ENCODE results near the gene SCYL3.
"Not testable (repeated sequence)": the region's sequence is repeated elsewhere in the genome, so short reads cannot be mapped to it uniquely, and the experiment has no call there.

Gene SCYL3

GRCh38 chr1:169829671-169830070 is 64.0 kb downstream of the SCYL3 start:
- peaks cover 59% of the 10 kb centered on the region for H3K36me3 ChIP-seq
- no peaks in the 10 kb centered on the region for H3K9me3 ChIP-seq
- no peak for TF ChIP-seq CTCF (IDR thresholded peaks at IDR 0.05)

GRCh38 chr1:169824153-169824552 is 69.5 kb downstream of the SCYL3 start:
- Histone ChIP-seq H3K27ac (no peak overlapping the region), H3K27me3 (no peaks in the 10 kb centered on the region), H3K4me1 (ENCODE audit: control insufficient read depth in 1 of 2, insufficient read depth in 1 of 2, low read depth in 1 of 2, low read length in 1 of 2) (no peaks in the 10 kb centered on the region), H3K9me3 (no peaks in the 10 kb centered on the region), H3K36me3 (peaks cover 34% of the 10 kb centered on the region), H3K4me3 (ENCODE audit: low read depth in 1 of 2, low read length in 1 of 2) (no peak overlapping the region)
- TF ChIP-seq CTCF (IDR thresholded peaks at IDR 0.05), result no peak

More at GRCh38 chr1:169829671-169830070, 64.0 kb downstream of the SCYL3 start:
- Histone ChIP-seq H3K27me3 (no peaks in the 10 kb centered on the region), H3K4me3 (ENCODE audit: low read depth in 1 of 2, low read length in 1 of 2) (no peak overlapping the region), H3K4me1 (ENCODE audit: control insufficient read depth in 1 of 2, insufficient read depth in 1 of 2, low read depth in 1 of 2, low read length in 1 of 2) (no peaks in the 10 kb centered on the region), H3K27ac (no peak overlapping the region)

- H3K27ac ChIP-seq, result no peak overlapping the region
- H3K9me3 ChIP-seq, result no peaks in the 10 kb centered on the region
- H3K4me1 ChIP-seq (ENCODE audit: control insufficient read depth in 1 of 2, insufficient read depth in 1 of 2, low read depth in 1 of 2, low read length in 1 of 2), result no peaks in the 10 kb centered on the region
- H3K4me3 ChIP-seq (ENCODE audit: low read depth in 1 of 2, low read length in 1 of 2), result no peak overlapping the region
- peaks cover 18% of the 10 kb centered on the region for H3K36me3 ChIP-seq
- no peaks in the 10 kb centered on the region for H3K27me3 ChIP-seq
- TF ChIP-seq CTCF (IDR thresholded peaks at IDR 0.05), result no peak
Observed at GRCh38 chr1:169821500-169821899, 72.2 kb downstream of the SCYL3 start.

GRCh38 chr1:169816617-169817016 is 77.1 kb downstream of the SCYL3 start:
- no peaks in the 10 kb centered on the region for H3K27me3 ChIP-seq
- H3K27ac ChIP-seq, result no peak overlapping the region
- H3K4me1 ChIP-seq (ENCODE audit: control insufficient read depth in 1 of 2, insufficient read depth in 1 of 2, low read depth in 1 of 2, low read length in 1 of 2), result no peaks in the 10 kb centered on the region
- H3K4me3 ChIP-seq (ENCODE audit: low read depth in 1 of 2, low read length in 1 of 2), result no peak overlapping the region
- peaks cover 7% of the 10 kb centered on the region for H3K36me3 ChIP-seq
- TF ChIP-seq CTCF (IDR thresholded peaks at IDR 0.05), result no peak
- H3K9me3 ChIP-seq, result no peaks in the 10 kb centered on the region

GRCh38 chr1:169814265-169814664 is 79.4 kb downstream of the SCYL3 start:
- no peak overlapping the region for H3K27ac ChIP-seq
- H3K4me3 ChIP-seq (ENCODE audit: low read depth in 1 of 2, low read length in 1 of 2), result no peak overlapping the region
- peaks cover 8% of the 10 kb centered on the region for H3K36me3 ChIP-seq
- TF ChIP-seq CTCF (IDR thresholded peaks at IDR 0.05), result no peak
- no peaks in the 10 kb centered on the region for H3K4me1 ChIP-seq (ENCODE audit: control insufficient read depth in 1 of 2, insufficient read depth in 1 of 2, low read depth in 1 of 2, low read length in 1 of 2)
- H3K9me3 ChIP-seq, result no peaks in the 10 kb centered on the region
- H3K27me3 ChIP-seq, result no peaks in the 10 kb centered on the region

- no peak overlapping the region for H3K27ac ChIP-seq
- H3K4me1 ChIP-seq (ENCODE audit: control insufficient read depth in 1 of 2, insufficient read depth in 1 of 2, low read depth in 1 of 2, low read length in 1 of 2), result no peaks in the 10 kb centered on the region
- H3K36me3 ChIP-seq, result peaks cover 15% of the 10 kb centered on the region
- no peaks in the 10 kb centered on the region for H3K9me3 ChIP-seq
- TF ChIP-seq CTCF (IDR thresholded peaks at IDR 0.05), result no peak
- H3K27me3 ChIP-seq, result no peaks in the 10 kb centered on the region
- H3K4me3 ChIP-seq (ENCODE audit: low read depth in 1 of 2, low read length in 1 of 2), result no peak overlapping the region
Observed at GRCh38 chr1:169812131-169812530, 81.6 kb downstream of the SCYL3 start.

GRCh38 chr1:169811418-169812035 is 82.2 kb downstream of the SCYL3 start:
- peaks cover 21% of the 10 kb centered on the region for H3K36me3 ChIP-seq
- H3K27ac ChIP-seq; H3K9me3 ChIP-seq; H3K4me1 ChIP-seq (ENCODE audit: control insufficient read depth in 1 of 2, insufficient read depth in 1 of 2, low read depth in 1 of 2, low read length in 1 of 2); H3K4me3 ChIP-seq (ENCODE audit: low read depth in 1 of 2, low read length in 1 of 2); H3K27me3 ChIP-seq: not testable (repeated sequence)

All from neutrophil (primary cell).